HEK293 (cell line): ENCODE measurements around the gene S100A6.

ENCODE experiments used
- CTCF ChIA-PET: fragments of 350-600 bp; formaldehyde crosslinking; extraction: SDS; loops from one replicate; lab custom pipeline; 2021; ENCODE audit warnings: antibody characterized with exemption; lab: Yijun Ruan, JAX
- POLR2A ChIA-PET: fragments of 300-600 bp; formaldehyde crosslinking; extraction: SDS; loops from one replicate; lab custom pipeline; 2020; ENCODE audit warnings: antibody characterized with exemption, inconsistent platforms; lab: Yijun Ruan, JAX
- H3K27ac ChIP-seq: fragments of 200-500 bp; sonication (Bioruptor generic); 2 replicates; pipeline ENCODE4 v1.5.1; 2014; ENCODE audit warnings: low read depth, low read length, control low read depth, inconsistent platforms; ENCODE audit errors: extremely low read depth
- H3K36me3 ChIP-seq, 2 experiments: fragments of 200-500 bp in 1 of 2; sonication (Bioruptor generic) in 1 of 2; 1 replicate in 1 of 2; 2 replicates in 1 of 2; pipeline ENCODE4 v1.5.1; 2014 to 2017; ENCODE audit warnings: inconsistent platforms in 2 of 2, low read length in 2 of 2; ENCODE audit not compliant: control insufficient read depth in 2 of 2, insufficient read depth in 1 of 2
- H3K4me1 ChIP-seq: fragments of 200-500 bp; sonication (Bioruptor generic); 2 replicates; pipeline ENCODE4 v1.5.1; 2014; ENCODE audit warnings: mild to moderate bottlenecking, low read length, inconsistent platforms; ENCODE audit not compliant: control insufficient read depth, insufficient read depth
- H3K4me3 ChIP-seq: 2 replicates; pipeline ENCODE4 v1.5.1; 2011; ENCODE audit warnings: low read depth, mild to moderate bottlenecking, control low read depth, low read length, moderate library complexity
- H3K9me3 ChIP-seq: fragments of 200-500 bp; sonication (Bioruptor generic); 2 replicates; pipeline ENCODE4 v1.5.1; 2014; ENCODE audit warnings: low read depth, low read length, inconsistent platforms; ENCODE audit not compliant: control insufficient read depth, insufficient read depth
- BCL11A ChIP-seq: fragments of 450-650 bp; formaldehyde crosslinking; IDR thresholded peaks from 2 replicates; pipeline ENCODE4 v1.5.1; 2016; ENCODE audit warnings: low read depth, missing biosample characterization, missing genetic modification characterization
- KLF16 ChIP-seq: fragments of 450-650 bp; formaldehyde crosslinking; IDR thresholded peaks from 2 replicates; pipeline ENCODE4 v1.5.1; 2017; ENCODE audit warnings: missing biosample characterization, missing genetic modification characterization
- MEIS1 ChIP-seq: sonication (generic); formaldehyde crosslinking; IDR thresholded peaks from 2 replicates; pipeline ENCODE4 v1.8.1; 2022; ENCODE audit warnings: missing genetic modification reagents, mild to moderate bottlenecking, borderline replicate concordance
- ZNF19 ChIP-seq: fragments of 450-650 bp; formaldehyde crosslinking; IDR thresholded peaks from 2 replicates; pipeline ENCODE4; 2016; ENCODE audit warnings: missing biosample characterization, missing genetic modification characterization, low read depth
- ZNF610 ChIP-seq: fragments of 450-650 bp; formaldehyde crosslinking; IDR thresholded peaks from 2 replicates; pipeline ENCODE4 v1.5.1; 2016; ENCODE audit warnings: missing biosample characterization, missing genetic modification characterization, borderline replicate concordance
- ZNF624 ChIP-seq: fragments of 450-650 bp; formaldehyde crosslinking; IDR thresholded peaks from 2 replicates; pipeline ENCODE4 v1.5.1; 2017; ENCODE audit warnings: missing biosample characterization, missing genetic modification characterization
- ZNF677 ChIP-seq: fragments of 450-650 bp; IDR thresholded peaks from 2 replicates; pipeline ENCODE4 v1.5.0; 2018; ENCODE audit warnings: missing biosample characterization, mild to moderate bottlenecking, missing genetic modification characterization, moderate library complexity
- TF ChIP-seq, protein P1 (sequence below): fragments of 450-650 bp; formaldehyde crosslinking; IDR thresholded peaks from 2 replicates; pipeline ENCODE4 v1.5.0; 2017; ENCODE audit warnings: missing biosample characterization, missing genetic modification characterization, borderline replicate concordance
- TF ChIP-seq, protein P2 (sequence below): fragments of 450-650 bp; formaldehyde crosslinking; IDR thresholded peaks from 2 replicates; pipeline ENCODE4 v1.5.1; 2016; ENCODE audit warnings: missing biosample characterization, missing genetic modification characterization
- TF ChIP-seq, protein P3 (sequence below): fragments of 450-650 bp; formaldehyde crosslinking; IDR thresholded peaks from 2 replicates; pipeline ENCODE4 v1.5.1; 2016; ENCODE audit warnings: missing biosample characterization, missing genetic modification characterization
- TF ChIP-seq, protein P4 (sequence below): fragments of 450-650 bp; formaldehyde crosslinking; IDR thresholded peaks from 2 replicates; pipeline ENCODE4 v1.5.1; 2016; ENCODE audit warnings: missing biosample characterization, missing genetic modification characterization, borderline replicate concordance

Gene S100A6

DNA sequence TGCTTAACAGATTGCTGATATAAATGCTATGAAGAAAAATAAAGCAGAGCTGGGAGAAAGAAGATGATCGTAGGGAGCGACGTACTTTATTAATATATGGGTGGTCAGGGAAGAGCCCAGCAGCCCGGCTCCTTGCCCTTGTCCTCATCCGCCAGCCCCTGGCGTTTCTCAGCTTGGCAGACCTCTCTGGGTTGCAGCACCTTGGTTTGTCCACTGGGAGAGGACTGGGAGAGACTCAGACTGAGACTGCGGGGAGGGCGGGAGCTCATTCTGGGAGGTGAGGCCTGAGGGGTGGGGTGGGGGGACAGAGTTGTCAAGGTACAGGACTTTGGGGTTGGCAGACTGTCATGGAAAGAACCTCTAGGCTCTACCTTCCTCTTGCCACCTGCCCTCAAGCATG is 16.5 kb upstream of the S100A6 start:
- no peaks in the 10 kb centered on the region for H3K4me1 ChIP-seq
- H3K9me3 ChIP-seq: no peaks in the 10 kb centered on the region
- no peaks in the 10 kb centered on the region for H3K36me3 ChIP-seq
- no peak overlapping the region for H3K4me3 ChIP-seq
- no peak for TF ChIP-seq ZNF610 (tag by site-specific recombination)
- TF ChIP-seq MEIS1: no peak
- TF ChIP-seq, protein P1, sequence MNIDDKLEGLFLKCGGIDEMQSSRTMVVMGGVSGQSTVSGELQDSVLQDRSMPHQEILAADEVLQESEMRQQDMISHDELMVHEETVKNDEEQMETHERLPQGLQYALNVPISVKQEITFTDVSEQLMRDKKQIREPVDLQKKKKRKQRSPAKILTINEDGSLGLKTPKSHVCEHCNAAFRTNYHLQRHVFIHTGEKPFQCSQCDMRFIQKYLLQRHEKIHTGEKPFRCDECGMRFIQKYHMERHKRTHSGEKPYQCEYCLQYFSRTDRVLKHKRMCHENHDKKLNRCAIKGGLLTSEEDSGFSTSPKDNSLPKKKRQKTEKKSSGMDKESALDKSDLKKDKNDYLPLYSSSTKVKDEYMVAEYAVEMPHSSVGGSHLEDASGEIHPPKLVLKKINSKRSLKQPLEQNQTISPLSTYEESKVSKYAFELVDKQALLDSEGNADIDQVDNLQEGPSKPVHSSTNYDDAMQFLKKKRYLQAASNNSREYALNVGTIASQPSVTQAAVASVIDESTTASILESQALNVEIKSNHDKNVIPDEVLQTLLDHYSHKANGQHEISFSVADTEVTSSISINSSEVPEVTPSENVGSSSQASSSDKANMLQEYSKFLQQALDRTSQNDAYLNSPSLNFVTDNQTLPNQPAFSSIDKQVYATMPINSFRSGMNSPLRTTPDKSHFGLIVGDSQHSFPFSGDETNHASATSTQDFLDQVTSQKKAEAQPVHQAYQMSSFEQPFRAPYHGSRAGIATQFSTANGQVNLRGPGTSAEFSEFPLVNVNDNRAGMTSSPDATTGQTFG (tag by site-specific recombination): no peak
- TF ChIP-seq, protein P2, sequence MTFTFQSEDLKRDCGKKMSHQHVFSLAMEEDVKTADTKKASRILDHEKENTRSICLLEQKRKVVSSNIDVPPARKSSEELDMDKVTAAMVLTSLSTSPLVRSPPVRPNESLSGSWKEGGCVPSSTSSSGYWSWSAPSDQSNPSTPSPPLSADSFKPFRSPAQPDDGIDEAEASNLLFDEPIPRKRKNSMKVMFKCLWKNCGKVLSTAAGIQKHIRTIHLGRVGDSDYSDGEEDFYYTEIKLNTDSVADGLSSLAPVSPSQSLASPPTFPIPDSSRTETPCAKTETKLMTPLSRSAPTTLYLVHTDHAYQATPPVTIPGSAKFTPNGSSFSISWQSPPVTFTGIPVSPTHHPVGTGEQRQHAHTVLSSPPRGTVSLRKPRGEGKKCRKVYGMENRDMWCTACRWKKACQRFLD (tag by site-specific recombination): no peak
- no peak for TF ChIP-seq KLF16 (tag by site-specific recombination)
- TF ChIP-seq, protein P3, sequence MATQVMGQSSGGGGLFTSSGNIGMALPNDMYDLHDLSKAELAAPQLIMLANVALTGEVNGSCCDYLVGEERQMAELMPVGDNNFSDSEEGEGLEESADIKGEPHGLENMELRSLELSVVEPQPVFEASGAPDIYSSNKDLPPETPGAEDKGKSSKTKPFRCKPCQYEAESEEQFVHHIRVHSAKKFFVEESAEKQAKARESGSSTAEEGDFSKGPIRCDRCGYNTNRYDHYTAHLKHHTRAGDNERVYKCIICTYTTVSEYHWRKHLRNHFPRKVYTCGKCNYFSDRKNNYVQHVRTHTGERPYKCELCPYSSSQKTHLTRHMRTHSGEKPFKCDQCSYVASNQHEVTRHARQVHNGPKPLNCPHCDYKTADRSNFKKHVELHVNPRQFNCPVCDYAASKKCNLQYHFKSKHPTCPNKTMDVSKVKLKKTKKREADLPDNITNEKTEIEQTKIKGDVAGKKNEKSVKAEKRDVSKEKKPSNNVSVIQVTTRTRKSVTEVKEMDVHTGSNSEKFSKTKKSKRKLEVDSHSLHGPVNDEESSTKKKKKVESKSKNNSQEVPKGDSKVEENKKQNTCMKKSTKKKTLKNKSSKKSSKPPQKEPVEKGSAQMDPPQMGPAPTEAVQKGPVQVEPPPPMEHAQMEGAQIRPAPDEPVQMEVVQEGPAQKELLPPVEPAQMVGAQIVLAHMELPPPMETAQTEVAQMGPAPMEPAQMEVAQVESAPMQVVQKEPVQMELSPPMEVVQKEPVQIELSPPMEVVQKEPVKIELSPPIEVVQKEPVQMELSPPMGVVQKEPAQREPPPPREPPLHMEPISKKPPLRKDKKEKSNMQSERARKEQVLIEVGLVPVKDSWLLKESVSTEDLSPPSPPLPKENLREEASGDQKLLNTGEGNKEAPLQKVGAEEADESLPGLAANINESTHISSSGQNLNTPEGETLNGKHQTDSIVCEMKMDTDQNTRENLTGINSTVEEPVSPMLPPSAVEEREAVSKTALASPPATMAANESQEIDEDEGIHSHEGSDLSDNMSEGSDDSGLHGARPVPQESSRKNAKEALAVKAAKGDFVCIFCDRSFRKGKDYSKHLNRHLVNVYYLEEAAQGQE: no peak
- TF ChIP-seq, protein P4, sequence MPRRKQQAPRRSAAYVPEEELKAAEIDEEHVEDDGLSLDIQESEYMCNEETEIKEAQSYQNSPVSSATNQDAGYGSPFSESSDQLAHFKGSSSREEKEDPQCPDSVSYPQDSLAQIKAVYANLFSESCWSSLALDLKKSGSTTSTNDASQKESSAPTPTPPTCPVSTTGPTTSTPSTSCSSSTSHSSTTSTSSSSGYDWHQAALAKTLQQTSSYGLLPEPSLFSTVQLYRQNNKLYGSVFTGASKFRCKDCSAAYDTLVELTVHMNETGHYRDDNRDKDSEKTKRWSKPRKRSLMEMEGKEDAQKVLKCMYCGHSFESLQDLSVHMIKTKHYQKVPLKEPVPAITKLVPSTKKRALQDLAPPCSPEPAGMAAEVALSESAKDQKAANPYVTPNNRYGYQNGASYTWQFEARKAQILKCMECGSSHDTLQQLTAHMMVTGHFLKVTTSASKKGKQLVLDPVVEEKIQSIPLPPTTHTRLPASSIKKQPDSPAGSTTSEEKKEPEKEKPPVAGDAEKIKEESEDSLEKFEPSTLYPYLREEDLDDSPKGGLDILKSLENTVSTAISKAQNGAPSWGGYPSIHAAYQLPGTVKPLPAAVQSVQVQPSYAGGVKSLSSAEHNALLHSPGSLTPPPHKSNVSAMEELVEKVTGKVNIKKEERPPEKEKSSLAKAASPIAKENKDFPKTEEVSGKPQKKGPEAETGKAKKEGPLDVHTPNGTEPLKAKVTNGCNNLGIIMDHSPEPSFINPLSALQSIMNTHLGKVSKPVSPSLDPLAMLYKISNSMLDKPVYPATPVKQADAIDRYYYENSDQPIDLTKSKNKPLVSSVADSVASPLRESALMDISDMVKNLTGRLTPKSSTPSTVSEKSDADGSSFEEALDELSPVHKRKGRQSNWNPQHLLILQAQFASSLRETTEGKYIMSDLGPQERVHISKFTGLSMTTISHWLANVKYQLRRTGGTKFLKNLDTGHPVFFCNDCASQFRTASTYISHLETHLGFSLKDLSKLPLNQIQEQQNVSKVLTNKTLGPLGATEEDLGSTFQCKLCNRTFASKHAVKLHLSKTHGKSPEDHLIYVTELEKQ (tag by site-specific recombination): no peak
- no peak for TF ChIP-seq ZNF677 (tag by site-specific recombination)
- no peak for TF ChIP-seq ZNF624 (tag by site-specific recombination)
- ChIA-PET CTCF (interaction anchor here (0.5 to 1.4 kb wide), 7 partner anchors 9 to 64 kb away, joined by 3 to 4 read pairs (median 4); no protein-coding TSS in a partner anchor), POLR2A (interaction anchor here (0.6 to 1.1 kb wide), 3 partner anchors 21 to 82 kb away, joined by 3 to 5 read pairs (median 4); partner anchors contain the start of genes CHTOP and S100A13)
- no peak overlapping the region for H3K27ac ChIP-seq

DNA sequence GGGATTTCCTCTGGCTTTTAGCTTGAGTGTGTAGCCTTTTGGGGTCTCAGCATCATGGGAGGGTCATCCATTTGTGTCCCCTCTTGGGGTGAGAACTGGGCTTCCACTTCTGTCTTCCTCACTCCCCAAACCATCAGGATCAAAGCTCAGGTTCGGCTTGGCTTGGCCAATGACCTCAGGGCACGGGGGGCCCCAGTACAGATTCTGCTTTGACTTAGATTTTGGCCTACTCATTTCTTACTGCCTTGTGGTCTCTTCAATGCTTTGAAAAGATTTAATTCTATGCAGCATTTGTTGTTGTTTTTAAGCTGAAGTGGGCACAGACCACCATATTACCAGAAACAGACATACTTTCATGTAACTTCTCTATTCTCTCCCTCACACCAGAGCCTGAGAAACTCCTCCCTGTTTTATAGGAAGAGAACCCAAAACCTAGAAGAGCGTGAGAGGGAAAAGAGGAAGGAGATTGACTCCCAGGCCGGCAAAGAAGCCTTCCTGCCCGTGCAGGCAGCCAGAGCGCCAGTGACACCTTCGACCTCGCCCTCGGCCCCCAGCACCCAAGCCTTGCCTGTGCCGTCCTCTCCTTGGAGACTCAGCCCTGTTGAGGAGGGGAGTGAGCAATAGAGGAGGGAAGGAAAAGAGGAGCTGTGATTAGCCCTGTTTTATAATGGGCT is 15.2 kb upstream of the S100A6 start:
- no peaks in the 10 kb centered on the region for H3K36me3 ChIP-seq
- no peak for TF ChIP-seq ZNF19 (tag by site-specific recombination)
- no peak for TF ChIP-seq BCL11A (tag by site-specific recombination)
- H3K27ac ChIP-seq: no peak overlapping the region
- POLR2A ChIA-PET: interaction anchor here (0.7 to 1.0 kb wide), 3 partner anchors 11 to 426 kb away, joined by 3 read pairs; partner anchors contain the start of genes JTB and S100A2
- no peaks in the 10 kb centered on the region for H3K4me1 ChIP-seq
- H3K9me3 ChIP-seq: no peaks in the 10 kb centered on the region
- CTCF ChIA-PET: interaction anchor here (0.7 to 3.3 kb wide), 6 partner anchors 13 to 632 kb away, joined by 3 to 12 read pairs (median 5); no protein-coding TSS in a partner anchor
- H3K4me3 ChIP-seq: no peak overlapping the region
